HG03460 (cell line): Measurements from ENCODE around the gene SEC14L2.

Experiments
- ATAC-seq: cut with Tn5 transposase; IDR thresholded peaks from one replicate; pipeline ENCODE4 v1.9.1; 2021; ENCODE audit not compliant: unreplicated experiment

The SEC14L2 gene

GRCh38 chr22:30424534-30425326 lies 27.9 kb downstream of the SEC14L2 start:
- ATAC-seq, result no peak

- ATAC-seq, result no peak
Measured at GRCh38 chr22:30425327-30425615, 28.5 kb downstream of the SEC14L2 start.

- ATAC-seq, result no peak
Measured at GRCh38 chr22:30425616-30426387, 29.0 kb downstream of the SEC14L2 start, which contains the start of gene MTFP1. TSS of gene MTFP1 (plus strand) at chr22:30425768. CDS start at chr22:30425880, 112 bp downstream.

GRCh38 chr22:30426388-30427353 lies 29.9 kb downstream of the SEC14L2 start:
- ATAC-seq, result no peak

GRCh38 chr22:30427871-30428270 lies 31.1 kb downstream of the SEC14L2 start:
- ATAC-seq, result no peak

GRCh38 chr22:30429887-30430286 lies 33.1 kb downstream of the SEC14L2 start:
- no peak for ATAC-seq

GRCh38 chr22:30430933-30431332 lies 34.1 kb downstream of the SEC14L2 start:
- ATAC-seq, result no peak

GRCh38 chr22:30432096-30432495 lies 35.3 kb downstream of the SEC14L2 start:
- no peak for ATAC-seq

- ATAC-seq, result no peak
Measured at GRCh38 chr22:30432520-30432919, 35.7 kb downstream of the SEC14L2 start.

GRCh38 chr22:30433227-30433626 lies 36.4 kb downstream of the SEC14L2 start:
- ATAC-seq, result no peak

- ATAC-seq, result no peak
Measured at GRCh38 chr22:30433773-30434172, 37.0 kb downstream of the SEC14L2 start.

GRCh38 chr22:30434843-30435242 lies 38.0 kb downstream of the SEC14L2 start:
- no peak for ATAC-seq

- ATAC-seq, result no peak
Measured at GRCh38 chr22:30435674-30436126, 38.9 kb downstream of the SEC14L2 start.

- ATAC-seq, result no peak
Measured at GRCh38 chr22:30436196-30436595, 39.4 kb downstream of the SEC14L2 start.

- ATAC-seq, result no peak
Measured at GRCh38 chr22:30438559-30438958, 41.7 kb downstream of the SEC14L2 start.

- no peak for ATAC-seq
Measured at GRCh38 chr22:30439226-30439625, 42.4 kb downstream of the SEC14L2 start.

- no peak for ATAC-seq
Measured at GRCh38 chr22:30439836-30440235, 43.0 kb downstream of the SEC14L2 start.

GRCh38 chr22:30441088-30441487 lies 44.3 kb downstream of the SEC14L2 start:
- no peak for ATAC-seq

- no peak for ATAC-seq
Measured at GRCh38 chr22:30444632-30445437, 48.0 kb downstream of the SEC14L2 start.

- no peak for ATAC-seq
Measured at GRCh38 chr22:30445438-30446145, 48.8 kb downstream of the SEC14L2 start.
